GM10847 (cell line): ENCODE measurements around the gene EXOC4.

Experiments
- POLR2A ChIP-seq: IDR thresholded peaks from 2 replicates; pipeline ENCODE4 v1.6.1; 2011; ENCODE audit not compliant: insufficient read length; ENCODE audit errors: extremely low read depth

The EXOC4 gene

GRCh38 chr7:133564484-133564883, 311.6 kb downstream of the EXOC4 start:
- no peak for TF ChIP-seq POLR2A

- TF ChIP-seq POLR2A, result no peak
These were observed 315.7 kb downstream of the EXOC4 start for GRCh38 chr7:133568544-133568943.

GRCh38 chr7:133570321-133570720, 317.4 kb downstream of the EXOC4 start:
- no peak for TF ChIP-seq POLR2A

GRCh38 chr7:133571076-133571475, 318.2 kb downstream of the EXOC4 start:
- TF ChIP-seq POLR2A, result no peak

GRCh38 chr7:133572087-133572486, 319.2 kb downstream of the EXOC4 start:
- TF ChIP-seq POLR2A, result no peak

GRCh38 chr7:133572843-133573242, 320.0 kb downstream of the EXOC4 start:
- no peak for TF ChIP-seq POLR2A

- TF ChIP-seq POLR2A, result no peak
These were observed 320.8 kb downstream of the EXOC4 start for GRCh38 chr7:133573554-133574265.

GRCh38 chr7:133575726-133576440, 323.0 kb downstream of the EXOC4 start:
- no peak for TF ChIP-seq POLR2A

GRCh38 chr7:133576612-133577168, 323.8 kb downstream of the EXOC4 start:
- no peak for TF ChIP-seq POLR2A

- TF ChIP-seq POLR2A, result no peak
These were observed 330.1 kb downstream of the EXOC4 start for GRCh38 chr7:133582766-133583523.

GRCh38 chr7:133583545-133584171, 330.8 kb downstream of the EXOC4 start:
- no peak for TF ChIP-seq POLR2A

GRCh38 chr7:133584956-133585668, 332.2 kb downstream of the EXOC4 start:
- no peak for TF ChIP-seq POLR2A

GRCh38 chr7:133586253-133586652, 333.4 kb downstream of the EXOC4 start:
- no peak for TF ChIP-seq POLR2A

- TF ChIP-seq POLR2A, result no peak
These were observed 335.0 kb downstream of the EXOC4 start for GRCh38 chr7:133587903-133588302.
